GM18951 (cell line): ENCODE data around the gene PAX7.

ENCODE experiments used
- POLR2A ChIP-seq: IDR thresholded peaks from 4 replicates; pipeline ENCODE4 v1.6.1; 2011; ENCODE audit warnings: mild to moderate bottlenecking; ENCODE audit not compliant: insufficient read length, insufficient read depth; ENCODE audit errors: extremely low read depth
- in situ Hi-C: fragments of 300-500 bp; cut with MboI; formaldehyde crosslinking; loops from one replicate; pipeline ENCODE4 v1.12.0; 2022; ENCODE audit warnings: low sequenced_read_pairs, mixed read lengths, inconsistent platforms; ENCODE audit not compliant: unreplicated experiment

PAX7 gene

DNA sequence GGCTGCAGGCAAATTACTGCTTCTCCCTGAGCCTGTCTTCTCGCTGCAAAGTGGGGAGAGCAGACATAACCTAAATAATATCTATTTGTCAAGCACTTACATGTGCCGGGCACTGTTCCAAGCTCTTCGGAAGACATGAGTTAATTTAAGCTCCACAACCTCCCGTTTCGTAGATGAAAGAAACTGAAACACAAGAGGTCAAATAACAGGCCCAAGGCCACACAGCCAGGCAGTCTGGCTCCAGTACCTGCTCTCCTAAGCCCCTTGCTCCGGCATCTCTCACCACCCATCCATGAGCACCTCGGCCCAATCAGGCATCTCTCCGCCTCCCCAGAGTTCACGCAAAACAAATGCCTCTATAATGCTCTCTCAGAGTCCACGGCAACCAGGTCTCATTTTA, 163.4 kb downstream of the PAX7 start:
- in situ Hi-C loops = no loop called here
- no peak for TF ChIP-seq POLR2A

DNA sequence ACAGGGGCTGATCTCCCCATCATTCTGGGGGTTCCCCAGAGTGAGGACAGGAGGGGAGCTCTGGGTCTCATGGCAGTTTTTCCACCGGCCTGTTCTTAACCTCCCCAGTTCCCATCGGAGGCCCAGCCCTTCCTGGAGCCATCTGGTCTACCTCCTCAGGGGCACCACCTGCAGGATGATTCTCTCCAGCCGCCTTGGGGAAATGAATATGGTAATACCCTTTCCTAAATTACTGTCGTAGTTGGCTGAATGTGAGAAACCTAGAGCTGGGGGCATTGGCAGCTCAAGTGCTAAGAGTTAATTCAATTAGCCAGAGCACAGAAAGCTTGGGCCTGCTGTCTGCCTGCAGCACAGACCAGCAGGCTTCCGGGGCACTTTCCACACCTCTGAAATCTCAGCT, 163.9 kb downstream of the PAX7 start:
- TF ChIP-seq POLR2A = no peak
- in situ Hi-C loops = no loop called here

DNA sequence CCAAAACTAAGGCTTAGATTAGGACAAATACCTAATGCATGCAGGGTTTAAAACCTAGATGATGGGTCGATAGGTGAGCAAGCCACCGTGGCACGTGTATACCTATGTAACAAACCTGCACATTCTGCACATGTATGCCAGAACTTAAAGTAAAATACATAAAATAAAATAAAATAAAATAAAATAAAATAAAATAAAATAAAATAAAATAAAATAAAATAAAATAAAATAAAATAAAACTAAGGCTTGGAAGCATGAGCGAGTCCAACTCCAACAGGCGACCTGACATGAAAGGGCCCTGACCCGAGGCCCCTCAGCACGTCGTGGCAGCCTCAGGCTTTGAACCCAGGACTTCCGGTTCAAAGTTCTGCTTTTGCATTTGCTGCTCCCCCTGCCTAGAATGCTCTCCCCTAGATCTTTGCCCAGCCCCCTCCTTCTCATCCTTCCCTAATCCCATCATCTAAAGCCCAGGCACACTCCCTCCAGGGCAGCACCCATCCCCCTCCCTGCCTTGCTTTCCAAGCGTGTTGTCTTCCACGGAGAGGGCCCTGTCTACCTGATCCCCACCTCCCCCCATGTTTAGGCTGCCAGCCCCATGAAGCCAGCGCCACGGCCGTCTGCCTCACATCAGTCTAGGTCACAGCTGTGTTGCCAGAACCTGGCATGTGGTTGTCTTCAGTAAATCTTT, 164.5 kb downstream of the PAX7 start:
- in situ Hi-C loops = no loop called here
- TF ChIP-seq POLR2A = no peak

DNA sequence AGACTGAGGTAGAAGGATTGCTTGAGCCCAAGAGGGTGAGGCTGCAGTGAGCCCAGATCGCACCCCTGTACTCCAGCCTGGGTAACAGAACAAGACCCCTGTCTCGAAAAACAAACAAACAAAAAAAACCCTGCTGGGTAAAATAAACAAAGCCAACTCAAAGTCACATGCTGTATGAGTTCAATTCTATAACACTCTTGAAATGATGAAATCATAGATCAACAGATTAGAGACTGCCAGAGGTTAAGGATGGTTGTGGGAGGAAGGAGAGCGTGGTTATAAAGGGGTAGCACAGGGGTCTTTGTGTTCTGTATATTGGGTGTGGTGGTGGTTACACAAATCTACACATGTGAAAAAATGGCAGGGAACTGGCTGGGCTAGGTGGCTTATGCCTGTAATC, 166.3 kb downstream of the PAX7 start:
- in situ Hi-C loops = no loop called here
- TF ChIP-seq POLR2A = no peak
